Ammon's horn (tissue), 1 donor: ENCODE data around the gene NSUN5.
"Not testable (repeated sequence)": the region's sequence is repeated elsewhere in the genome, so short reads cannot be mapped to it uniquely, and the experiment has no call there.

ENCODE experiments used
- DNase-seq: peaks from one replicate; pipeline ENCODE4 v3.0.0-alpha.2; 2016; ENCODE audit warnings: low spot score

Gene NSUN5

DNA sequence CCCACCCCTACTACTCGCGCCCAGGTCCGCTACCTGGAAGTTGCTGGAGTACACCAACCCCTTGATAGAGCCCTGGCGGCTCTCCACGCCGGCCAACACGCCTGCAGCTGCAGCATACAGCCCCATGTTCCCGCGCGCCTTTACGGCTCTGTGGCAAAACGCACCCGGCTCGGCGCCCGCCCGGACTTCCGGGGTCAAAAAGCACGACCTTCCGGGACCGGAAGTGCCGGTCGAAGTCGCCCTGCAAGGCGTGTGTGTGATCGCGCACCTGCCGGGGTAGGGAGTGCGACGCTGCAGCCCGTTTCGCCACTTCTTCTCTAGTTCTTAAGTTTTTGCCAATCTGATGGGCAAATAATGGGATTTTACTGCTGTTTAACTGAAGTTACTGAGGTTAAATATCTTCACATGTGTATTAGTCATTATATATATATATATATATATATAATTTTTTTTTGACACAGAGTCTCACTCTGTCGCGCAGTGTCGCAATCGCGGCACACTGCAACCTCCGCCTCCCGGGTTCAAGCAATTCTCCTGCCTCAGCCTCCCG, at the start of gene NSUN5:
NSUN5 (minus strand) TSS at position 162 of the 550 bp plus-strand sequence; CDS start at position 126, 36 bp downstream.
- DNase-seq, result peak; percentile 81

DNA sequence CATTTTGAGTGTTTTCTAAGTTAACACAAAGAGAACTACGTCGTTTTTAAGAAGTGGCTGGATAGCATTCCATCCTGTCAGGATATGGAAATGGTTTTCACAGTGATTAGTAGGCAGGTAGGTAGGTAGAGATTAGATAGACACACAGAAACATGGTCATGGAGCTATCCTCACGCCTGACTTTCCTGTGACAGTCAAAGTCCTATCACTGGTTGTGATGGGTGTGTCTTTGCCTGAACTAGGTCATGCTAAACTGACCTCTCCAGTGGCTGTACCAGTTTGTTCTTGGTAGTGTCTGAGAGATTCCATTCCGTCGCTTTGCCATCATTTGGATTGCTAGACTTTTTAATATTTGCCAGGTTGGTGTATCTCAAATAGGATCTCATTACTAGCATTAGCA, 47.5 kb upstream of the NSUN5 start:
- no peak for DNase-seq

DNA sequence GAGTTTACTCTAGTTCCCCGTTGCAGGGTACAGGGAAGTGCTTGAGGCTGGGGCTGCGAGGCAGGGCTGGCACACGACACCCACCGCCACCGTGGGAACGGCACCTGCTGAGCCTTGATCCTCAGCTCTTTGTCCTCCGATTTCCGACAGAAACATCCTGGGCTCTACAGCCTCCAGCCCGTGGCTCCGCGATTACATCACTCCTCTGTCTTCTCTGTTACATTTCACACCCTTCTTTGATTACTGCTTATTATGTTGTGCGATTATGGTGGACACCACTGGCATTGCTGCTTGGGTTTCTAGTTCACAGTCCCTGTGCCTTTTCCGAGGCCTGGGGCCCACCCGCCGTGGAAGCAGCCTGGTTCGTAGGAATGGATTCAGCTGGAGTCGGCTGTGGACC, 46.2 kb upstream of the NSUN5 start:
- DNase-seq, result no peak

DNA sequence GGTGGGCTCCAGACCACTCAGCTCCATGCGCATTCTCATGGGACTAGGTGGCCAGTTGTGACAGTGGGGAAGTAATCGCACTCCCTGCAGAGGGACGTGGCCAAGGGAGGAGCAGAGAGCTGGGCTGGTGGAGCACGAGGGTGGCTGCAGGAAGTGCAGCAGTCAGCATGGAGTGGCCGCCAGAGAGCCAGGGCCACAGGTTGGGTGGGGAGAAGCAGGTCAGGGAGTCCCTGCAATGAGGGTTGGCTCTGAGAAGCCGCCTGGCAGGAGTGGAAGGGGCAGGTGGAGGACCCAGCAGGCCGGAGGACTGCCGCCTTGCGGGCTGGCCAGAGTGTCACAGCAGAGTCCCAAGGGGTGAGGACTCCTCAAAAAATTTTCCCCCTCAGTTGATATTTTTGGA, 45.6 kb upstream of the NSUN5 start:
- no peak for DNase-seq

DNA sequence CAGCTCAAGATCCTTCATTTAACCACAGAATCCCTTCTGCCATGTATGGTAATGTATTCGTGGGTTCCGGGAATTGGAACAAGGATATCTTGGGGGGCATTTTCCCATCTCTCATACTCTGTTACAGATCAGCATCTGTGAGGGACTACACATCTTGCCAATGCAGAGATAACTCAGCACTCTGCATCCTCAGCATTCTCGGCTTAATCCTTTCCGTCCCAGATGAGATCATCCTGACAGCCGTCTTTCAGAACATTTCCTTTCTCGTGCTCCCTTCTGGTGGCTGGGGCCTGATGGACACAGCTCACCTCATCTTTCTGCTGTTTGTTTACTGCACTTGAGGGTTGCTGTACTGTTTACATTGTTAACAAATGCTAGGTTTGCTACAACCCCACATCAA, 44.6 kb upstream of the NSUN5 start:
- no peak for DNase-seq

DNA sequence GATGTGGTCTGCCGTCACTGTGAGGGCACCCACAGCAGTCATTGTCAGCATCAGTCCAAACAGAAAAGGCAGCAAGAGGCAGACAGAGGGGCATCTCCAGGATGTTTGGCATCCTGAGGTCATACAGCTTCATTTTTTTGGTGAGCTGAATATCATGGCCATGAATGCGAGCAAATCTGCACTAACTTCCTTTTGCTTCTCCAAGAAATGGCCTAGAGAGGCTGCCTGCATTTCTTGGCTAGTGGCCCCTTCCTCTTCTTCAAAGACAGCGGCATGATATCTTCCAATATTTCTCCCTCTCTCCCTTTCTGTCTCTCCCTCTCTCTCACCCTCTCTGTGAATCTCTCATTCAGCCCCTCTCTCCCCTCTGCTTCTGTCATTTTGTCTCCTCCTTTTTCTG, 44.2 kb upstream of the NSUN5 start:
- no peak for DNase-seq

DNA sequence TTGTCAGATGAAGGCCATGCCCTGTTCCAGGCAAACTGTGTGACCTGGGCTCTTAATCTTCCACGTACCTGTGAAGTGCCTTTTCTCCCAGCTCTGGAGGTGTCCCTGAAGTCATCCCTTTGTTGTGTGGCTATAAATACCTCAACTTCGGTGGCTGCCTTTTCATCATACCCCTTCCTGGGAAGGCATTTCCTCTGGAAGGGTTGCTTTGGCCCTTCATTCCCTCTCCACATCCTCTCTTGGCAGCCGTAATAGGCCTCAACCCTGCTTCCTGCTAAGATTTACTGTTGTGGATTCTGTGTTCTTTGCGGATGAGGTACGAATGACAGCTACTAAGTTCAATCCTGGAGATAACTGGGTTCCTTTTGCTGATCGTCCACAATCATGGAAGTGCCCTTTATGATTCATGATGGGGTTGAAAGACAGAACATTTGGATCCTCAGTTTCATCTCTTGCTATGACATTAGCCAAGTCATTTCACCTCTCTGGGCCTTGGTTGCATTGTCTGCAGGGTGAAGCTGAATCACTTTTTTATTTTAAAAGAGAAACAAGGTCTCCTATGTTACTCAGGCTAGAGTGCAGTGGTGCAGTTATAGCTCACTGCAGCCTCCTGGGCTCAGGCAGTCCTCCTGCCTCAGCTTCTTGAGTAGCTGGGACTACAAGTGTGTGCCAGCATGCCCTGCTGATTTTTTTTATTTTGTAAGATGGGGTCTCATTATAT, 43.0 kb upstream of the NSUN5 start:
- no peak for DNase-seq

DNA sequence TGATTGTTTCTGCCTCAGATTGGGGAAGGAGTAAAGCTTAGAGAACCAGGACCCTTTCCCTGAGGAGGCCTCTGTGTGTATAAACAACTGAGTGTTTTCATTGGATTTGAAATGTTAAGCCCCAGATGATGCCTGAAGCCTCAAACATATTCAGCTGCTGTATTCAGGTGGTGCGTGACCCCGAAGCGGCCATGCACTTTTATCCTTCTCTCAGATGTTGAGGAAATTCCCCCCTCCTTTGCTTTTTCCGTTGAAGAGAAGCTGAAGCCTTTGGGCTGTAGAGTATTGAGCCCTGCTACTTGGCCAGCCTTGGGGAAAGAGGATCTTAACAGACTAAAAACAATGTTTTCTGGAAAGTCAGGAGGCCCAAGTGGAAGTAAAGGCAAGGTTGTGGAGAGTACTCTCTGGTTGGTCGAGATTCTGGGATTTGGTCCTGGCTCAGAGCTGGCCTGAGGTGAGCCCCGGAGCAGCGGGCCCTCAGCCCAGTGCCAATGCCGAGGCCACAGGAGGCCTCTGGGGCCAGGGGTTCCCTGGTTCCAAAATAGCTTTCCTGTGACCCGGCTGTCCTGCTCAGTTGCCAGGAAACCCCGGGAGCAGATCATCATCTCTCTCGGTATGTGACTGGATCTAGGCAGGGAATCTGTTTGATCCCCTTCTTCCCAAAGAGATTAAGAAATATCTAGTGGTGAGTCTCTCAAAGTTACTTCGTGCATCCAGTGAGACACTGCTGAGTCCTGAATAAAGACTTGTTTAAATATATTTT, 41.9 kb upstream of the NSUN5 start:
- DNase-seq, result no peak

DNA sequence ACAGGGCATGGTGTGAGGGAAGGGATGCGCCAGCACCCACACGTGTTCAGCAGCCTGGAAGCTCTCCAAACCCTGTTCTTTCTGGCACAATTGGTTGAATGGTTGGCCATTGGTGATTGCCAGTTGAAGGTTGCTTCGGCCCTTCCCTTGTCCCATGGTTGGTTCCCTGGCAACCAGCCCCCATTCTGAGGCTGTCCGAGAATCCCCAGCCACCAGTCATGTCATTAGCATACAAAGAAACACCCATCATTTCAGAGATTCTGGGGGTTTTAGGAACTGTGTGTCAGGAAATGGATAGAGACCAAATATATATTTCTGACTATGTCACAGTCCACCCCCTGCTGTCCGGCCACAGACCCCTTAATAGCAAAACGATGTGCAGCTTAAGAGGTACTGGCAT, 41.1 kb upstream of the NSUN5 start:
- DNase-seq, result no peak

DNA sequence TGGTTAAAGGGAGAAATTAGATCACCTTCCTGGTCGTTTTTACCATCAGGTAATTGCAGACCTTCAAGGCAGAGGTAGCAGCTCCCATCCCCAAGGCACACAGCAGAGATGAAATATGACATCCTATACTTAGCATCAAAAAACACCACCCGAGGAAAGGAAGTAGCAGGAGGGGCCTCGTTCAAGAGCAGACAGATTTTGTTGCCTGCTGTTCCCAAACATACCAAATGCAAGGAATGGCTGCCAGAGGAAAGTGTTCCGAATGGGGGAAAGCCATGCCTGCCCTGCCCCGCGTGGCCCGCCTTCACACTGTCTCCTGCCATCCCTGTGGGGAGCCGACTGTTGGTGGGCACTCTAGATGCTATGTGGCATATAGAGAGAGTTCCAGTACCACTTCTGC, 37.3 kb upstream of the NSUN5 start:
- DNase-seq, result no peak

DNA sequence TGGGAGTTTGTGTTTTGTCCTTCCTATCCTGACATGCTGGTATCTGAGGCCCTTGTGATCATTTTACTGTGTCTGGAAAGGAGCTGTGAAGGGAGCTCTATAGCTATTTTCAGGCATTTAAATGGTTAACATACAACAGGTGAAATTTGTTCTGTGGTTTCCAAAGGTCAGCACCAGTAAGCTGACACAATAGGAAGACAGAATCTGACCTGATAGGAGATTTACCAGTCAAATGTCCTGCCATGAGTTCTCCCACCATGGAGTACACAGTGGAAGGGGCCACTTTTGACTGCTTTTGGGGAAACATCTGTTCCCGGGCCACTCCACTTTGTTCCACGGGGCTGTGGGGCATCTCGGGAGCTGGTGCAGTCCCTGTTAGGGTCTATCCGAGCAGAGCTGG, 36.9 kb upstream of the NSUN5 start:
- DNase-seq, result no peak

DNA sequence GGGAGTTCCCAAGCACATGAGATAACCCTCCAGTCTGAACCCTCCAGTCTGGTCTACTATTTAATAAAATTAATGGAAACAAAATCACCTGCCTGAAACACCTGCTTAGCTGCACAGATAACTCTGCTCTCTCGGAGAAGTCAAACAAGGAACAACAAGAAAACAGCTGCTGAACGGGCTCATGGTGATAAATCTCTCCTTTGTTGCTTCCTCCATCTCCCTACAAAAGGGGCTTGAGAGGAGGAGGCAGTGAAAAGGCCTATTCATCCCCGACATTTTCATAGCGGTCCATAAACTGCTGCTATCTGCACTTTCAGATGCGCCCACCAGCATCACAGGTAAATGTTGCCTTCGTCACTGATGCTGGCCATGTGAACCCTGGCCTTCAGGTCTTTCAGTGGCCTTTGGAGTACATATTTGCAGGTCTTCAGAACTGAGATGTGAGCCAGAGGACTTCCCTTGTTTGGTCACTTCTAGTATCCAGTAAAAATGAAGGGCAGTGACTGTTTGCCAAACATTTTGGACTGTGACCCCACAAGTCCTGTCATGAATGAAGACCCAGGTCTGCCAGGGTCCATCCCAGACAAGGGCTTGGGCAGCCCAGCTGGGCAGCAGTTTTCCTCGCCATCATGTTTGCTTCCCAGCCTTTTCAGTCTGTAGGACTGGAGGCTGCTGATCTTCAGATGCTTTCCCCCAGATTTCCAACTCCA, 35.2 kb upstream of the NSUN5 start:
- DNase-seq, result peak; percentile 31

DNA sequence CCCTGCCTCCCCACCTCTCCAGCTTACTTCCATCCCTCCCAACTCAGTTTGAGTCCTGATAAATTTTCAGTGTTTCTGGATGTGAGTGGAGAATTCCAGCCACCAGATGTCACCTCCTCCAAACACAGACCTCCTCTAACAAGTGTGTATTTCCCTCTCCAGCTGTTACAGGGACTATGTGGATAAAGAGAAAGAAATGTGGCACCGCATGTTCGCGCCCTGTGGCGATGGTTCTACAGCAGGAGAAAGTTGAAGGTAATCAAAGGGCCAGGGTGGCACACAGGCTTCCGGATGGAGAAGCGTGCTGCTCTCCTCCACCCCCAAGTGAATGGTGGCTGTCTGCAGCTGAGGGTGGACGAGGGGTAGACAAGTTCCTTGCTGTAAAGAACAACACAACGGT, 34.0 kb upstream of the NSUN5 start:
- peak; percentile 53 for DNase-seq

DNA sequence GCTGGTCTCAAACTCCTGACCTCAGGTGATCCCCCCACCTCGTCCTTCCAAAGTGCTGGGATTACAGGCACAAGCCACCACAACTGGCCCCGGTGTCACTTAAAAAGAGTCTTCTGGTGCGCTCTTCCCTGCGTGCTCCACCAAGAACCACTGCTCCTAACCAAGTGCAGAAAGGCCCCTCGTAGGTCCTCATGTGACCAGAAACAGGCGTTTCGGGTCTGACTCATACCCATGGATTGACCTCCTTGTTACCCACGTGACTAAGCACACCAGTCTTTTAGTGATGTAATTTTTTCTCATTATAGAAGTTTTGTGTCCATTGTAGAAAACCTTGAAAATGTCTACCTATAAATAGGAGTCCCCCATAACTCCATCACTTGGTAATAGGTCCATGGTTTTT, 33.3 kb upstream of the NSUN5 start:
- no peak for DNase-seq

DNA sequence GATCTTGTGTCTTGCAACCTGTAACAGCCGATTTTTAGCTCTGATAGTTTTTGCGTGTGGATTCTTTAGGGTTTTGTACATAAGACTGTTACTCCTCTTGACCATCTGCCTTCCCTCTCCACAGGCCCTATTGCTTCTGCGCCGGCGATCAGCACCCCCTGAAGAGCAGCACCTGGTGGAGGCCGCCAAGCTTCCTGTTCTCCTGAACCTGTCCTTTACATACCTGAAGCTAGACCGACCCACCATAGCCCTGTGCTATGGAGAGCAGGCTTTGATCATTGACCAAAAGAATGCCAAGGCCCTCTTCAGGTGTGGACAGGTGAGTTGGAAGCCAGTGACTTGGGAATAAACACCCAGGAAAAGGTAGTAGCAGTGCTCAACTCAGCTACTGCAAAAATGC, 31.9 kb upstream of the NSUN5 start:
- DNase-seq, result no peak

DNA sequence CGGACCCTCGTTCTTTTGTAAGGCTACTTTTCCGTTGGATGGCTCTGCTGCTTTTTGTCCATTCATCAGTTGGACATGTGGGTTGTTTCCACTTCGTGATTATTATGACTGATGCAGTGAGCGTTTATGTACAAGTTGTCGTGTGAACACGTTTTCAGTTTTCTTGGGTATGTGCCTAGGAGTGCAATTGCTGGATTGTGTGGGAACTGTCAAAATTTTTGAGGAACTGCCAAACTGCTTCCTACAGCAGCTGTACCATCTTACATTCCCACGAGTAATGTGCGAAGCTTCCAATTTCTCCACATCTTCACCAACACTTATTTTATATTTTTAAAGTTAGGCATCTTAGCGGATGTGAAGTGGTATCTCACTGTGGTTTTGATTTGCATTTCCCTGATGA, 29.7 kb upstream of the NSUN5 start:
- no peak for DNase-seq

DNA sequence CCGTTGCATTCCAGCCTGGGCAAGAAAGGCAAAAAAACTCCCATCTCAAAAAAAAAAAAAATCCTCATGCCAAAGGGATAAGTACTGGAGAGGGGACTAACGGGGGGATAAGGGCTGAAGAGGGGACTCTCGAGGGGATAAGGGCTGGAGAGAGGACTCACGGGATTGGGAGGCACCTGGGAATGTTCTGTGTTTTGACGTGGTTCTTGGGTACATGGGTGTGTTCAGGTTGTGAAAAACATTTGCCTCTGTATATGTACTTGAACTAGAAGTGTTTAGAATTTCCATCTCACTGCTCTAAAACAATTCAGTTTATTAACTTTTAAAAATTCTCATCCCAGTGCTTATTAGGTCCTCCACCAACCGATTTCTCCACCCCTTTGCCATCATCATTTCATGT, 23.8 kb upstream of the NSUN5 start:
- no peak for DNase-seq

DNA sequence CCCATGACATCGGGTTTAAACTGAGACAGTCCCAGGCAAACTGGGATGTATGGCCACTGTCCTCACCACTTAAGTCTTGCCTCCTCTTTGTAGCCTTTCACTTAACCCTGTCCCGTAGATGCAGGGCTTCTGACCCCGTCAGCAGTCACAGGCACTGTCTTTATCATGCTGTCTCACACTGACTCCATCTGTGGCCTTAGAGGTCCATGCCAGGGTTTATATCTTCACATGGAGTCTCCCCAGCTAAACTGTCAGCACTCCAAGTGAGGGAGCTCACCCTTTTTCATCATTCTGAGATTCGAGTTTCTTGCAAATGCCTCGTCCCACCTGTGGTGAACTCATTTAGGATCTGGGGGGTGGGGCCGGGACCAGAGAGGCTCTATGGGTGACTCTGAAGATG, 22.1 kb upstream of the NSUN5 start:
- DNase-seq, result no peak

DNA sequence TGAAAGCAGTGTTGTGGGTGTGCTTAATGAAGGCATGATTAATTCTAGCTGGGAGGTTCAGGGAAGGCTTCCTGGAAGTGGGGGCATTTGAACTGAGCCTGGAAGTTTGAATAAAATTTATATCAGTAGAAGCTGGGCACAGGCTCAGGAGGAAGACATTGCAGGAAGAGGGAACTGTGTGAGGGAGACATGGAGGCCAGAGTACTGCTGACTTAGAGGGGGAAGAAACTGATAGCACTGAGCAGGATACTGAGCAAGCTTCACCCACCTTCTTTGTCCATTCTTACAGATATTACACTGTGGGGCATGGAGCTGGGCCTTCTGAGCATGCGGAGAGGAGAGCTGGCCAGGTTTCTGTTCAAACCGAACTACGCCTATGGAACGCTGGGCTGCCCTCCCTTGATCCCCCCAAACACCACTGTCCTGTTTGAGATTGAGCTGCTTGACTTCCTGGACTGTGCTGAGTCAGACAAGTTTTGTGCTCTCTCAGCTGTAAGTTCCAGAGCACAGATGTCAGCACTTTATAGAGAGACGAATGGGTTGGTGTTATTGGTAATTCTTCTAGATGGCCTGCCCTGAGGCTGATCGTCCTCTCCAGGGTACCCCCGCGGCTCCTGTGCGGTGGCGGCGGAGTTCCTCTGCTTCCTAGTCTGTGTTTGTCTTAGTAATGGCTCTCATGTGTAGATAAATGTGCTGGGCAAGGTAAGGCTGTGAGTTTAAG, 21.4 kb upstream of the NSUN5 start:
- peak; percentile 38 for DNase-seq

DNA sequence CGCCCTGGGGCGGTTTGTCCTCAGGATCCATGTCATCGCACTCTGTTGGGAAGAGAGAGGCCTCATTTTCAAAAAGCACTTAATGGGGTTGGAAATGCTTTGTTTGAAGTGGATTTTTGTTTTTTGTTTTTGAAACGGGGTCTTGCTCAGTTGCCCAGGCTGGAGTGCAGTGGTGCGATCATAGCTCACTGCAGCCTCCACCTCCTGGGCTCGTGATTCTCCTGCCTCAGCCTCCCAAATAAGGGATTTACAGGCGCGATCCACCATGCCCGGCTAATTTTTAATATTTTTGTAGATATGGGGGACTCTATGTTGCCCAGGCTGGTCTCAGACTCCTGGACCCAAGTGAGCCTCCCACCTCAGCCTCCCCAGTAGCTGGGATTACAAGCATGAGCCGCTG, 20.1 kb upstream of the NSUN5 start:
- DNase-seq, result no peak

DNA sequence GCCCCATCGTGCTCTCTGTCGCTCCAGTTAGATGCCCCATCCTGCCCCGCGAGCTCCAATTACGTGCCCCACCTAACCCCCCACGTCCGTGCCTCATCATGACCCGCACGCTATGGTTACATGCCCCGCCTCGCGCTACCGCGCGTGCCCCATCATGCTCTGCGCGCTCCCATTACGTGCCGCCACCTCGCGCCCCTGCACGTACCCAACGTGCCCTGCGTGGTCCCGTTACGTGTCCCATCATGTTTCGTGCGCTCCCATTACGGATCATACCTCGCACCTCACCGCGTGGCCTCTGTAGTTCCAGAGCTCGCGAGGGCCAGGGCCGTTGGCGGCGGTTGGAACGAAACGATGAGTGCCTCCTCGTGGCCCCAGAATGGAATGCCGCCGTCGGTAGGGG, 19.3 kb upstream of the NSUN5 start, which contains the start of the genes FKBP6 and TRIM50:
FKBP6 (plus strand) TSS at position 240 of the 400 bp plus-strand sequence. CDS start 268 bp downstream, outside the sequence.
TRIM50 (minus strand) TSS at position 161 of the 400 bp plus-strand sequence. CDS start 3,295 bp downstream, outside the sequence.
- DNase-seq, result not testable (repeated sequence)

DNA sequence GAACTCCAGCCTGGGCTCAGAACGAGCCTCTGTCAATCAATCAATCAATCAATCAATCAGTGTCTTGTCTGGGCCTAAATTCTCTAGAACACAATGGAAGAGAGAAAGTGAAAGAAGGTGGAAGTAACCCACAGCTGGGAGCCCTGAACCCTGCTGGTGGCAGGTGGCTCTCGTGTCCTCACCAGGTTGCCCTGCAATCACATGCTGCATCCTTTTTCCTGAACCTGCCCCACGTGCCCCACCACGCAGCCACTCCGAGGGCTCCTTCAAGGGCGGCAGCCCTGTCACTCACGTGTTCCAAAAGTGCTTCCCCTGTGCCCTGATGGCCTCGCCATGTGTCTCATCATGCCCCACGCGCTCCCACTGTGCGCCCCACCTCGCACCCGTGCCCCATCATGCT, 18.8 kb upstream of the NSUN5 start:
- not testable (repeated sequence) for DNase-seq
